ENCODE data around the gene FMO4.

DNA sequence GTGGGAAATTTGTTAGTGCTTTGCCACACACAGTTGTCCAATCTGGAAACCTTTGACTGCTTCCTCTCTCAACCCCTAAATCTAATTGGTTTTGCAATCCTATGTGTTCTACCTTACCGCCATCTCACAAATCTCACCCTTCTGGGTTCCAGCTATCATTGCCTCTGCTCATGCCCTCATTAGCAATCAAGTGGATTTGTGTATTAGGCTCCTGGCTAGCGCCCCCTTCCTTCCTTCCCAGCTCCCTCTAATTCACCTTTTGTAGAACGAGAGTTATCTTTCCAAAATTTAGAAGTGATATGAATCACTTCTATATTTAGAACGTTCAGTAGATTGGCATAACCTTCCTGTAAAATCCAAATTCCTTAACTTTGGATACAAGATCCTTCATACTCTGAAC, 47.1 kb upstream of the FMO4 start:
- TF ChIP-seq L3MBTL2 (conservative IDR thresholded peaks at IDR 0.05) (no peak), BHLHE40 (IDR thresholded peaks at IDR 0.05; ENCODE audit: borderline replicate concordance) (no peak), SP1 (IDR thresholded peaks at IDR 0.05) (no peak), CTBP1 (IDR thresholded peaks at IDR 0.05; ENCODE audit: borderline replicate concordance) (no peak), SUZ12 (IDR thresholded peaks at IDR 0.05) (no peak), FOXM1 (IDR thresholded peaks at IDR 0.05; ENCODE audit: borderline replicate concordance) (no peak), ELF4 (IDR thresholded peaks at IDR 0.05) (no peak), TARDBP (IDR thresholded peaks at IDR 0.05) (no peak), HDGF (IDR thresholded peaks at IDR 0.05; ENCODE audit: borderline replicate concordance) (no peak), FOXK2 (IDR thresholded peaks at IDR 0.05) (no peak), FOXA1 (IDR thresholded peaks at IDR 0.05) (no peak), ZNF384 (IDR thresholded peaks at IDR 0.05) (no peak), ARNT (IDR thresholded peaks at IDR 0.05) (no peak)
- TF ChIP-seq, protein P1, sequence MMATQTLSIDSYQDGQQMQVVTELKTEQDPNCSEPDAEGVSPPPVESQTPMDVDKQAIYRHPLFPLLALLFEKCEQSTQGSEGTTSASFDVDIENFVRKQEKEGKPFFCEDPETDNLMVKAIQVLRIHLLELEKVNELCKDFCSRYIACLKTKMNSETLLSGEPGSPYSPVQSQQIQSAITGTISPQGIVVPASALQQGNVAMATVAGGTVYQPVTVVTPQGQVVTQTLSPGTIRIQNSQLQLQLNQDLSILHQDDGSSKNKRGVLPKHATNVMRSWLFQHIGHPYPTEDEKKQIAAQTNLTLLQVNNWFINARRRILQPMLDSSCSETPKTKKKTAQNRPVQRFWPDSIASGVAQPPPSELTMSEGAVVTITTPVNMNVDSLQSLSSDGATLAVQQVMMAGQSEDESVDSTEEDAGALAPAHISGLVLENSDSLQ (IDR thresholded peaks at IDR 0.05): no peak

Measured in HEK293T (cell line).